ENCODE data around the gene C16orf90.

DNA sequence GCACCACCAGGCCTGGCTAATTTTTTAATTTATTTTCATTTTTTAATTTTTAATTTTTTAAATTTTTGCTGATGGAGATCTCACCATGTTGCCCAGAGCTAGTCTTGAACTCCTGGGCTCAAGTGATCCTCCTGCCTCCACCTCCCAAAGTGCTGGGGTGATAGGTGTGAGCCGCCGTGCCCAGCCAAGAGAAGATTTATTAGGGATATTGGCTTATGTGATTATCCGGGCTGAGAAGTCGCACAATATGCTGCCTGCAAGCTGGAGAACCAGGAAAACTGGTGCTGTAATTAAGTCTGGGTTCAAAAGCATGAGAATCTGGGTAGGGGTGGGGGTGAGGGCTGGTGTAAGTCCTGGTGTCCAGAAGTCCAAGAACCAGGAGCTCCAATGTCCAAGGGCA, 2.5 kb upstream of the C16orf90 start:
- TF ChIP-seq, protein P1, sequence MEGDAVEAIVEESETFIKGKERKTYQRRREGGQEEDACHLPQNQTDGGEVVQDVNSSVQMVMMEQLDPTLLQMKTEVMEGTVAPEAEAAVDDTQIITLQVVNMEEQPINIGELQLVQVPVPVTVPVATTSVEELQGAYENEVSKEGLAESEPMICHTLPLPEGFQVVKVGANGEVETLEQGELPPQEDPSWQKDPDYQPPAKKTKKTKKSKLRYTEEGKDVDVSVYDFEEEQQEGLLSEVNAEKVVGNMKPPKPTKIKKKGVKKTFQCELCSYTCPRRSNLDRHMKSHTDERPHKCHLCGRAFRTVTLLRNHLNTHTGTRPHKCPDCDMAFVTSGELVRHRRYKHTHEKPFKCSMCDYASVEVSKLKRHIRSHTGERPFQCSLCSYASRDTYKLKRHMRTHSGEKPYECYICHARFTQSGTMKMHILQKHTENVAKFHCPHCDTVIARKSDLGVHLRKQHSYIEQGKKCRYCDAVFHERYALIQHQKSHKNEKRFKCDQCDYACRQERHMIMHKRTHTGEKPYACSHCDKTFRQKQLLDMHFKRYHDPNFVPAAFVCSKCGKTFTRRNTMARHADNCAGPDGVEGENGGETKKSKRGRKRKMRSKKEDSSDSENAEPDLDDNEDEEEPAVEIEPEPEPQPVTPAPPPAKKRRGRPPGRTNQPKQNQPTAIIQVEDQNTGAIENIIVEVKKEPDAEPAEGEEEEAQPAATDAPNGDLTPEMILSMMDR (IDR thresholded peaks at IDR 0.05; ENCODE audit: insufficient read depth, low read depth, low read length): no peak
- no peak for TF ChIP-seq EZH2 (IDR thresholded peaks at IDR 0.05; ENCODE audit: insufficient read depth, low read length)

Data from astrocyte (in vitro differentiated cells and primary cell).